Adrenal gland (tissue), 12 donors: ENCODE data around the gene HSPBAP1. TPM values are rescaled to one million over a fixed set of nuclear protein-coding genes. Genes with fewer than 3 reads are reported as not detected.

Experiments
- DNase-seq, 7 donors: peaks; one replicate each; pipeline ENCODE4 v3.0.0-alpha.2; 2019 to 2020
- H3K27ac ChIP-seq, 5 donors: fragments of 200-600 bp; sonication (generic) in 4 of 5; 1 replicate in 3 of 5; 2 replicates in 2 of 5; pipeline versions ENCODE4 v1.5.1 to v1.8.0; 2016 to 2020; ENCODE audit warnings: mild to moderate bottlenecking in 1 of 5
- H3K27me3 ChIP-seq: fragments of 200-600 bp; 2 replicates; pipeline ENCODE4 v1.8.0; 2021
- H3K36me3 ChIP-seq, 2 donors: fragments of 200-600 bp; replicated peaks in 1 of 2; 1 replicate in 1 of 2; 2 replicates in 1 of 2; pipeline versions ENCODE4 v1.5.1 to v1.8.0; 2018 to 2022
- H3K4me1 ChIP-seq, 2 donors: fragments of 200-600 bp; replicated peaks in 1 of 2; 1 replicate in 1 of 2; 2 replicates in 1 of 2; pipeline versions ENCODE4 v1.5.1 to v1.8.0; 2018 to 2021
- H3K4me3 ChIP-seq, 4 donors: fragments of 200-600 bp; sonication (generic) in 3 of 4; one replicate each; pipeline ENCODE4 v1.5.1; 2016 to 2018
- H3K9me3 ChIP-seq, 3 donors: fragments of 200-600 bp; sonication (generic) in 1 of 3; replicated peaks in 1 of 3; 1 replicate in 2 of 3; 2 replicates in 1 of 3; pipeline versions ENCODE4 v1.5.1 to v1.8.0; 2016 to 2021
- POLR2A ChIP-seq, 2 donors: fragments of 450-650 bp; IDR thresholded peaks; one replicate each; pipeline ENCODE4 v1.6.1; 2017; ENCODE audit warnings: antibody characterized with exemption in 2 of 2, mild to moderate bottlenecking in 2 of 2, moderate library complexity in 1 of 2
- WGBS, 4 donors: extraction: QIAGEN DNeasy Blood & Tissue Kit in 2 of 4; methylation state at CpG; one replicate each; pipeline versions ENCODE4 v1.1.5 to v1.1.7; 2013 to 2017; 5-methylcytosine and 5-hydroxymethylcytosine counted together
- intact Hi-C, 2 donors: fragments of 100-400 bp; cut with DNase I; formaldehyde crosslinking; loops; one replicate each; pipeline versions ENCODE4 v1.14.1 to v1.15.0; 2022 to 2023
- polyA plus RNA-seq, 3 donors: library from polyadenylated mRNA; stranded (reverse); fragments of 200-250 nt in 2 of 3; fragments of 350-450 nt in 1 of 3; fragmentation: Illumina TruSeq in 1 of 3; extraction: RNeasy Lipid Tissue Mini Kit (QIAGEN cat#74804) in 1 of 3; gene quantifications; one replicate each; pipeline ENCODE4 v1.2.3, GENCODE V29; 2013 to 2014
- total RNA-seq, 9 donors: library from RNA; depleted of rRNA in 4 of 9; stranded (reverse); fragments of >200 nt in 4 of 9; fragments of 120-200 nt in 1 of 9; fragmentation: NEBNext Ultra II Directional in 1 of 9; extraction: Animal tissue kit (Norgen Biotek cat#: 25700) in 1 of 9; gene quantifications; one replicate each; pipeline versions ENCODE4 v1.1.0 to v1.2.4, GENCODE V29; 2013 to 2023
- TF ChIP-seq, protein P1 (sequence below), 6 experiments: fragments of 450-650 bp in 4 of 6; fragments of 200-600 bp in 2 of 6; sonication (generic) in 1 of 6; IDR thresholded peaks; 1 replicate in 5 of 6; 2 replicates in 1 of 6; pipeline versions ENCODE4 v1.5.1 to v1.8.0; 2016 to 2021; ENCODE audit warnings: antibody characterized with exemption in 6 of 6, mild to moderate bottlenecking in 2 of 6, moderate library complexity in 1 of 6
- donor health status: healthy with polysubstance abuse.
- donor health status: Bipolar disorder and iron deficiency.
- donor health status: DM: yes; HTN: yes; CAD: no.
- donor health status: DM: no; HTN: no; CAD: no.
- donor health status: DM: no; HTN: no; CAD: no.
- donor health status: DM: yes; HTN: yes; CAD: no.

Gene HSPBAP1
- total and polyA plus RNA-seq, 12 donors, result 3.9 to 40.2 (median 10.3) TPM

DNA sequence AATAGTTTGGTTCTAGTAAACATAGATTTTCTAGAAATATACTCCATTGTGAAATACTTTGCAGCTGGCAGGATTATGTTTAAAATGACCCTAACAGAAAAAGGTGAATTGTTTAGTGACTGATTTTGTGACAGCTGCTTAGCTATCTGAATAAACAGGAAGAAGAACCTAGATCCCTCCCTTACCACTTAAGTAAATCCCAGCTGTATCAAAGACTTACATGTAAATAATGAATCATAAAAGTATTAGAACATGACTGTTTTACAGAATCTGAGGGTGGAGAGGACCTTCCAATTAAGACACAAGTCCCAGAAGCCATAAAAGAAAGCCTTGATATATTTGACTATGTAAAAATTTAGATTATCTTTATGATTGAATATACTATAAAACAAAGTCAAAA lies 17.1 kb upstream of the HSPBAP1 start:
- Histone ChIP-seq H3K27me3 (no peaks in the 10 kb centered on the region), H3K36me3 (peaks cover 0 to 8% of the 10 kb centered on the region in 2 donors), H3K27ac (no peak overlapping the region), H3K9me3 (no peaks in the 10 kb centered on the region), H3K4me3 (no peak overlapping the region), H3K4me1 (no peaks in the 10 kb centered on the region)
- no peak for DNase-seq
- intact Hi-C loops, result no loop called here
- TF ChIP-seq, protein P1, sequence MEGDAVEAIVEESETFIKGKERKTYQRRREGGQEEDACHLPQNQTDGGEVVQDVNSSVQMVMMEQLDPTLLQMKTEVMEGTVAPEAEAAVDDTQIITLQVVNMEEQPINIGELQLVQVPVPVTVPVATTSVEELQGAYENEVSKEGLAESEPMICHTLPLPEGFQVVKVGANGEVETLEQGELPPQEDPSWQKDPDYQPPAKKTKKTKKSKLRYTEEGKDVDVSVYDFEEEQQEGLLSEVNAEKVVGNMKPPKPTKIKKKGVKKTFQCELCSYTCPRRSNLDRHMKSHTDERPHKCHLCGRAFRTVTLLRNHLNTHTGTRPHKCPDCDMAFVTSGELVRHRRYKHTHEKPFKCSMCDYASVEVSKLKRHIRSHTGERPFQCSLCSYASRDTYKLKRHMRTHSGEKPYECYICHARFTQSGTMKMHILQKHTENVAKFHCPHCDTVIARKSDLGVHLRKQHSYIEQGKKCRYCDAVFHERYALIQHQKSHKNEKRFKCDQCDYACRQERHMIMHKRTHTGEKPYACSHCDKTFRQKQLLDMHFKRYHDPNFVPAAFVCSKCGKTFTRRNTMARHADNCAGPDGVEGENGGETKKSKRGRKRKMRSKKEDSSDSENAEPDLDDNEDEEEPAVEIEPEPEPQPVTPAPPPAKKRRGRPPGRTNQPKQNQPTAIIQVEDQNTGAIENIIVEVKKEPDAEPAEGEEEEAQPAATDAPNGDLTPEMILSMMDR (IDR thresholded peaks at IDR 0.05), result no peak
- TF ChIP-seq POLR2A (IDR thresholded peaks at IDR 0.05), result no peak

DNA sequence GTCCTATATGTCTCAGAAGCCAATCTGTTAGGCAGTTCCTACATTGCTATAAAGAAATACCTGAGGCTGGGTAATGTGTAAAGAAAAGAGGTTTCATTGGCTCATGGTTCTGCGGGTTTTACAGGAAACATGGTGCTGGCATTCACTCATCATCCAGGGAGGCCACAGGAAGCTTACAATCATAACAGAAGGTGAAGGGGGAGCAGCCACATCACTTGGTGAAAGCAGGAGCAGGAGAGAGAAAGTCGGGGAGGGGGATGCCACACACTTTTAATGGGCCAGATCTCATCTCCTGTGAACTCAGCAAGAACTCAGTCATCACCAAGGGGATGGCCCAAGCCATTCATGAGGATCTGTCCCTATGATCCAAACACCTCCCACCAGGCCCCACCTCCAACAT lies 10.3 kb upstream of the HSPBAP1 start:
- H3K36me3 ChIP-seq, result peaks cover 0 to 8% of the 10 kb centered on the region in 2 donors
- no peak for DNase-seq
- 86 to 94% (median 90%) methylated on average over 2 of the region's 2 CpGs for WGBS, 4 donors

DNA sequence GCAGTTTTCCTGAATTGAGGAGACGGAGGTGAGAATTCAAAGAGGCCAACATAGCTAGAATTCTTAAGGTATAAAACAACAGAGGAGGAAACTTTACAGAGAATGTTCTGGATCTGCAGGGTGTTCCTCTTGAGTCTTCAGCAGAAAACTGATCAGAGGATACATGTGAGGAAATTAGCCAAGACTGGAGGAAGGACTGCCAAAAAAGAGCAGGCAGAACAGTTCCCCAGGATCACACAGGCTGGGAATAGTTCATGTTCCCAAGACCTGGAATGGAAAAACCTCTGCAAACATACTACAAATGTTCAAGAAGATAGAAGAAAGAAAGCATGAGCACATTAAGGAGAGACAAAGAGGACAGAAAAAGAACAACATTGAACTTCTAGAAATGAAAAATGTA lies 8.7 kb upstream of the HSPBAP1 start:
- intact Hi-C loops, result no loop called here
- Histone ChIP-seq H3K27me3 (no peaks in the 10 kb centered on the region), H3K27ac (no peak overlapping the region), H3K9me3 (no peaks in the 10 kb centered on the region), H3K4me1 (peaks cover 0 to under 1% of the 10 kb centered on the region in 2 donors), H3K4me3 (no peak overlapping the region), H3K36me3 (no peaks in the 10 kb centered on the region)
- no peak for DNase-seq
- TF ChIP-seq POLR2A (IDR thresholded peaks at IDR 0.05), result no peak
- TF ChIP-seq, protein P1 (IDR thresholded peaks at IDR 0.05), result no peak
- WGBS, 4 donors, result 93 to 100% (median 96%) methylated on average over 1 of the region's 1 CpG

More for the DNA sequence above, 10.3 kb upstream of the HSPBAP1 start:
- Histone ChIP-seq H3K4me1 (no peaks in the 10 kb centered on the region), H3K27ac (no peak overlapping the region), H3K4me3 (no peak overlapping the region), H3K27me3 (no peaks in the 10 kb centered on the region), H3K9me3 (no peaks in the 10 kb centered on the region)
- intact Hi-C loops, result no loop called here
- no peak for TF ChIP-seq POLR2A (IDR thresholded peaks at IDR 0.05)
- TF ChIP-seq, protein P1 (IDR thresholded peaks at IDR 0.05), result no peak

DNA sequence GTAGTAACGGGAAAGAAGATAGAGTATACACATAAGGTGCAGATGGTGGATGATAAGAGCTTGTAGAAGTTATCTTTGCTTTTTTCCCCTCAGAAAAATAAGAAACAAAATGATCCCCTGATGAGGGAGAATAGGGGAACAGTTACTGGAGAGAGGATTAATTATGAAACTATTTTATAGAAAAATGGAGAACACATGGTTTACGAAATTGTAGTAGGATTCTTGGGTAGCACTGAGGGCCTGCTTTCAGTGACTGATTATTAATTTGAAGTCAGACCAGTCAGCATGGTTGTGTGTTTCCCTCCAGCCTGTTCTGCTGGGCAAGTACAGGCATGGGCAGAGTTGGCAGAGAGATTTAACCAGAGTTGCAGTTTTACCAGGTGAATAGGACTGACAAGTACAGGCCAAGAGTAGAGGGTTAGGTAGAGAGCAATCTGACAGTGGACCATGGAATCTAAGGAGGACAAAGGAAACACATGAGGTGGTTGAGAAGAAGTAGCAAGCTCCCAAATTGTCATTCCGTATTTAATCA lies 7.1 kb upstream of the HSPBAP1 start:
- intact Hi-C loops, result no loop called here
- 87 to 96% (median 90%) methylated on average over 3 of the region's 3 CpGs for WGBS, 4 donors
- no peak overlapping the region for H3K27ac ChIP-seq
- no peaks in the 10 kb centered on the region for H3K27me3 ChIP-seq
- H3K9me3 ChIP-seq, result no peaks in the 10 kb centered on the region
- no peak for DNase-seq
- no peak for TF ChIP-seq POLR2A (IDR thresholded peaks at IDR 0.05)
- TF ChIP-seq, protein P1 (IDR thresholded peaks at IDR 0.05), result no peak
- no peak overlapping the region for H3K4me3 ChIP-seq
- no peaks in the 10 kb centered on the region for H3K36me3 ChIP-seq
- peaks cover 4 to 16% of the 10 kb centered on the region in 2 donors for H3K4me1 ChIP-seq
